WERI-Rb-1 (cell line): ENCODE results near the gene SPATA9.
"Not testable (repeated sequence)": the region's sequence is repeated elsewhere in the genome, so short reads cannot be mapped to it uniquely, and the experiment has no call there.

Experiments
- DNase-seq: peaks from one replicate; pipeline ENCODE4 v3.0.0-alpha.2; 2020
- H3K27ac ChIP-seq: fragments of 250-450 bp; sonication (Bioruptor Pico); 2 replicates; pipeline ENCODE4 v1.5.1; 2020; ENCODE audit warnings: mild to moderate bottlenecking, moderate library complexity
- H3K27me3 ChIP-seq: fragments of 250-450 bp; sonication (Bioruptor Pico); 2 replicates; pipeline ENCODE4 v1.5.1; 2021; ENCODE audit warnings: mild to moderate bottlenecking, low read depth, moderate library complexity; ENCODE audit not compliant: insufficient read depth, severe bottlenecking
- H3K36me3 ChIP-seq: fragments of 250-450 bp; sonication (Bioruptor Pico); 2 replicates; pipeline ENCODE4 v1.5.1; 2020; ENCODE audit warnings: mild to moderate bottlenecking, moderate library complexity
- H3K4me3 ChIP-seq: 2 replicates; pipeline ENCODE4 v1.5.1; 2011; ENCODE audit warnings: low read depth, mild to moderate bottlenecking, control low read depth, low read length
- H3K9me3 ChIP-seq: fragments of 250-450 bp; sonication (Bioruptor Pico); 2 replicates; pipeline ENCODE4 v1.5.1; 2021; ENCODE audit warnings: mild to moderate bottlenecking, moderate library complexity; ENCODE audit not compliant: severe bottlenecking
- CTCF ChIP-seq: IDR thresholded peaks from 2 replicates; pipeline ENCODE4 v1.5.1; 2011; ENCODE audit warnings: low read depth, mild to moderate bottlenecking, control low read depth, inconsistent platforms, low read length

SPATA9 gene

GRCh38 chr5:95652849-95653248 is 29.9 kb downstream of the SPATA9 start:
- H3K9me3 ChIP-seq, result no peaks in the 10 kb centered on the region
- H3K36me3 ChIP-seq, result no peaks in the 10 kb centered on the region
- no peak for DNase-seq
- no peaks in the 10 kb centered on the region for H3K27me3 ChIP-seq
- H3K4me3 ChIP-seq, result no peak overlapping the region
- no peak overlapping the region for H3K27ac ChIP-seq
- no peak for TF ChIP-seq CTCF

DNA sequence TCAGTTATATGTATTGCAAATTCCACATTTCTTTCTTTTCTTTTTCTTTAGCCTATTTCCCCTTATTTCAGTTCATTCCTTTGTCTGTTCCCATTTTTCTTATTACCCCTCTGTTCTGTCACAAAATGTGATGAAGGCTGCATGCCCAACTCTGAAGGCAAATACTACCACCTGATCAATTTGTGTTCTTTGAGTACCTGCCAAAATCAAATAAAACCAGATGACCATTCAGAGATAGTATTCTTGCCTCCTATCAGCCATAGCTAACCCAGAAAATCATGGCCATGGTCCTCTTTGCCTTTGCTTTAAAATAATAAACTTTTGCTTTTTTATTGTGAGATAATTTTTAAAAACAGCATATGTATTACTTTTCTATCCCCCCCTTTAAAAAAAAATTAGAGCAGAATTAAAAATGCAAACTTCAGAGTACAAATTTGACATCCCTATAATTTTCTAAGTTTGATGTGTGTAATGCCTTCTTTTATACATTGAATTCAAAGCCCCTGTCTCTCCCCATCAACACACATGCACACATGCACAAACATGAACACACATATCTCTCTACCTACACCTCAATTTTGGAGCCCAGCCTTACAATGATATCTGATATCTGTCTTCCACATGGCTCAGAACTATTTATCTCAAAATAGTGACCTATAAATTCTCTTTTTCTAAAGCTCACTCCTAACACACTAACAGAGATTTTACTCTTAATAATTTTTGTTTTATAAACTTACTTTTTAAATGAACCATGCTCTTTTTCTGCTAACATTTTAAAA is 32.8 kb downstream of the SPATA9 start:
- Histone ChIP-seq H3K9me3 (no peaks in the 10 kb centered on the region), H3K4me3 (no peak overlapping the region), H3K27me3 (no peaks in the 10 kb centered on the region), H3K27ac (no peak overlapping the region), H3K36me3 (no peaks in the 10 kb centered on the region)
- DNase-seq, result no peak
- no peak for TF ChIP-seq CTCF

GRCh38 chr5:95649274-95649673 is 33.5 kb downstream of the SPATA9 start:
- H3K27me3 ChIP-seq, result no peaks in the 10 kb centered on the region
- TF ChIP-seq CTCF, result no peak
- H3K9me3 ChIP-seq, result no peaks in the 10 kb centered on the region
- no peak for DNase-seq
- H3K27ac ChIP-seq, result no peak overlapping the region
- no peak overlapping the region for H3K4me3 ChIP-seq
- no peaks in the 10 kb centered on the region for H3K36me3 ChIP-seq

DNA sequence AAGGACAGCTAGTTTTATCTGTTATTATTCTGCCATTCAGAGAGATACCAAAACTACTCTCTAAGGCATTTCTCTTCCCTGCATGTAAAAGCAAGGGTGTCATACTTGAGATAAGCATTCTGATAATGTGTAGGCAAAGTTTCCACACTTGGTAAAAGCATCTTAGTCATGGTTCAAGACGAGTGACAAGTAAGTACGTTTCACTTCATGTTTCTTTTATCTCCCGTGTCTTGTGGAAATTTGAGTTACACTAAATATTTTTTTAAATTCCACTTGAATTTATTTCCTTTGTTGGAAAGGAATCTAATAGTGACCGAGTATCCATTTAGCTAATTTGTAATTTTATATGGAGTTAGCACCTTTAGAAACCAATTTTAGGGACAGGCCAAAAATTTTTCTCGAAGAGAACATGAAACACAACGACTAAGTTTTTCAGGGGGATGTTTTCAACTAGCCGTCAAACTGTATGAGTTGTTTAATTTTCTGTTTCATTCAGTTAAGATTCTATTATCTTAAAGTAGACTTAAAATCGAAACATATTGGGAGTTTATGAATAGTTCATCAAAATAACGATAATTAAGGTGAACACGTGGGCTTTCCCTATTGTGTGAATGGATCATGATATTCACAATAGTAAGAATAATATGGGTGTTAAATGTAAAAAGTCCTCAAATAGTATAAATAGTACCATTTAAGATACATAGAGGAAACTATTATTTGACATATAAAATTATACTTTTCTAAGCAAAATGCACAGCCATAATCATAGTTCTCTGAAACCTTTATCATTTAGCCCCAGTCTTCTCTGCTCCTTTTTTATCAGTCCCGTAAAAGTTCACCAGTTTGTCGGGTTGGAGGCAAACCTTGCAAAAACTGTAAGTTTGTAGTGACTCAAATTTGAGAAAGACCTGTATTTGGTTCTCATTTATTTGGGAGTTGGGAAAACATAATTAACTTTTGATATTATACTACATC is 34.6 kb downstream of the SPATA9 start:
- TF ChIP-seq CTCF, result no peak
- Histone ChIP-seq H3K27ac (no peak overlapping the region), H3K36me3 (no peaks in the 10 kb centered on the region), H3K4me3 (no peak overlapping the region; the same call in 1 of the 2 replicates), H3K27me3 (no peaks in the 10 kb centered on the region), H3K9me3 (no peaks in the 10 kb centered on the region)
- no peak for DNase-seq

GRCh38 chr5:95646569-95647431 is 36.0 kb downstream of the SPATA9 start, which contains the start of gene RFESD:
Gene RFESD (plus strand): TSS chr5:95646777. CDS start chr5:95652272, 5,495 bp downstream.
- Histone ChIP-seq H3K27me3 (no peaks in the 10 kb centered on the region), H3K27ac (peak within 1 kb of the TSS; percentile 80), H3K4me3 (peak within 1 kb of the TSS; percentile 49), H3K36me3 (no peaks in the 10 kb centered on the region), H3K9me3 (no peaks in the 10 kb centered on the region)
- TF ChIP-seq CTCF, result no peak
- peak; percentile 98 for DNase-seq

DNA sequence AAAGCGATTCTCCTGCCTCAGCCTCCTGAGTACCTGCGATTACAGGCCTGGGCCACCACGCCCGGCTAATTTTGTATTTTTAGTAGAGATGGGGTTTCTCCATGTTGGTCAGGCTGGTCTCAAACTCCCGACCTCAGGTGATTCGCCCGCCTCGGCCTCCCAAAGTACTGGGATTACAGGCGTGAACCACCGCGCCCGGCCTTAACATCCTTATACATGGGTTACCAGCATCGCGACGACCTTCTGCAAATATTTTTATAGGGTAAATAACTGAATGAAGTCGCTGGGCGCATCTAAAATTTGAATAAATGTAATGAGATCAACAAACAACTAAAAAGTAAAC is 36.6 kb downstream of the SPATA9 start:
- not testable (repeated sequence) for H3K9me3 ChIP-seq, DNase-seq, H3K27ac ChIP-seq, H3K36me3 ChIP-seq, H3K27me3 ChIP-seq
- peak overlapping the region; percentile 49; the same call in 1 of the 2 replicates for H3K4me3 ChIP-seq
